Fibroblast of skin of back (primary cell): Measurements from ENCODE around the gene DYNLRB2.
A peak's percentile ranks its signal among the peaks of the same experiment; 100 is the strongest.

Experiments
- DNase-seq: peaks from one replicate; pipeline ENCODE4 v3.0.0-alpha.2; 2013

The DYNLRB2 gene

GRCh38 chr16:80554033-80554432 lies 13.2 kb downstream of the DYNLRB2 start:
- no peak for DNase-seq

GRCh38 chr16:80556481-80556880 lies 15.7 kb downstream of the DYNLRB2 start:
- DNase-seq, result no peak

- DNase-seq, result no peak
Observed at GRCh38 chr16:80557037-80557436, 16.2 kb downstream of the DYNLRB2 start.

- no peak for DNase-seq
Observed at GRCh38 chr16:80559369-80559768, 18.6 kb downstream of the DYNLRB2 start.

GRCh38 chr16:80563066-80563465 lies 22.3 kb downstream of the DYNLRB2 start:
- no peak for DNase-seq

- no peak for DNase-seq
Observed at GRCh38 chr16:80564394-80564793, 23.6 kb downstream of the DYNLRB2 start.

- DNase-seq, result peak; percentile 62
Observed at GRCh38 chr16:80569440-80570105, 28.8 kb downstream of the DYNLRB2 start.

GRCh38 chr16:80570106-80570478 lies 29.3 kb downstream of the DYNLRB2 start:
- no peak for DNase-seq

GRCh38 chr16:80573700-80574120 lies 32.9 kb downstream of the DYNLRB2 start:
- no peak for DNase-seq

GRCh38 chr16:80576343-80576912 lies 35.6 kb downstream of the DYNLRB2 start:
- DNase-seq, result no peak

- no peak for DNase-seq
Observed at GRCh38 chr16:80577485-80578280, 36.9 kb downstream of the DYNLRB2 start.

- peak; percentile 85 for DNase-seq
Observed at GRCh38 chr16:80580109-80580832, 39.5 kb downstream of the DYNLRB2 start.

- DNase-seq, result peak; percentile 88
Observed at GRCh38 chr16:80583466-80583865, 42.7 kb downstream of the DYNLRB2 start.

- no peak for DNase-seq
Observed at GRCh38 chr16:80585764-80586163, 45.0 kb downstream of the DYNLRB2 start.

- peak; percentile 42 for DNase-seq
Observed at GRCh38 chr16:80586476-80586875, 45.7 kb downstream of the DYNLRB2 start.

GRCh38 chr16:80587071-80587470 lies 46.3 kb downstream of the DYNLRB2 start:
- no peak for DNase-seq

GRCh38 chr16:80591071-80591915 lies 50.5 kb downstream of the DYNLRB2 start:
- no peak for DNase-seq

- no peak for DNase-seq
Observed at GRCh38 chr16:80592273-80592672, 51.5 kb downstream of the DYNLRB2 start.

- DNase-seq, result peak; percentile 40
Observed at GRCh38 chr16:80594756-80595155, 54.0 kb downstream of the DYNLRB2 start.

GRCh38 chr16:80596507-80597207 lies 55.9 kb downstream of the DYNLRB2 start:
- no peak for DNase-seq

- peak; percentile 26 for DNase-seq
Observed at GRCh38 chr16:80599466-80599865, 58.7 kb downstream of the DYNLRB2 start.
